Vagina (tissue), 2 donors: ENCODE data around the gene SMARCD3. TPM values are rescaled to one million over a fixed set of nuclear protein-coding genes. Genes with fewer than 3 reads are reported as not detected.

ENCODE experiments used
- DNase-seq, 2 donors: peaks; one replicate each; pipeline ENCODE4 v3.0.0-alpha.2; 2017; ENCODE audit errors: extremely low spot score in 2 of 2
- H3K27ac ChIP-seq: fragments of 200-600 bp; sonication (generic); one replicate; pipeline ENCODE4 v1.5.1; 2019
- H3K27me3 ChIP-seq: fragments of 200-600 bp; sonication (generic); one replicate; pipeline ENCODE4 v1.5.1; 2019
- H3K36me3 ChIP-seq, 2 donors: fragments of 200-600 bp; sonication (generic); one replicate each; pipeline ENCODE4 v1.5.1; 2017 to 2019
- H3K4me1 ChIP-seq: fragments of 200-600 bp; sonication (generic); one replicate; pipeline ENCODE4 v1.5.1; 2019
- H3K4me3 ChIP-seq, 2 donors: fragments of 200-600 bp; sonication (generic); 1 replicate in 1 of 2; 2 replicates in 1 of 2; pipeline ENCODE4 v1.5.1; 2016 to 2019
- H3K9me3 ChIP-seq: fragments of 200-600 bp; sonication (generic); one replicate; pipeline ENCODE4 v1.5.1; 2019
- CTCF ChIP-seq, 3 experiments: fragments of 450-650 bp in 2 of 3; fragments of 200-600 bp in 1 of 3; sonication (generic) in 1 of 3; IDR thresholded peaks; one replicate each; pipeline ENCODE4 v1.5.1; 2017 to 2019; ENCODE audit warnings: antibody characterized with exemption in 3 of 3, mild to moderate bottlenecking in 2 of 3, moderate library complexity in 2 of 3
- POLR2A ChIP-seq, 2 donors: fragments of 450-650 bp; IDR thresholded peaks; one replicate each; pipeline ENCODE4 v1.6.1; 2017; ENCODE audit warnings: antibody characterized with exemption in 2 of 2, mild to moderate bottlenecking in 2 of 2, moderate library complexity in 2 of 2
- POLR2AphosphoS5 ChIP-seq, 2 donors: sonication (generic); formaldehyde crosslinking; IDR thresholded peaks; one replicate each; pipeline ENCODE4 v1.9.0; 2017; ENCODE audit warnings: antibody characterized with exemption in 2 of 2, mild to moderate bottlenecking in 2 of 2, low read depth in 1 of 2; ENCODE audit not compliant: insufficient read depth in 1 of 2
- intact Hi-C: fragments of 100-400 bp; cut with DNase I; formaldehyde crosslinking; loops from one replicate; pipeline ENCODE4 v1.15.1; 2023
- total RNA-seq: library from RNA; depleted of rRNA; stranded (reverse); fragments of >200 nt; gene quantifications from one replicate; pipeline ENCODE4 v1.2.3, GENCODE V29; 2016

Gene SMARCD3
- total RNA-seq, 1 donor from 2014 or later: 39.8 TPM

DNA sequence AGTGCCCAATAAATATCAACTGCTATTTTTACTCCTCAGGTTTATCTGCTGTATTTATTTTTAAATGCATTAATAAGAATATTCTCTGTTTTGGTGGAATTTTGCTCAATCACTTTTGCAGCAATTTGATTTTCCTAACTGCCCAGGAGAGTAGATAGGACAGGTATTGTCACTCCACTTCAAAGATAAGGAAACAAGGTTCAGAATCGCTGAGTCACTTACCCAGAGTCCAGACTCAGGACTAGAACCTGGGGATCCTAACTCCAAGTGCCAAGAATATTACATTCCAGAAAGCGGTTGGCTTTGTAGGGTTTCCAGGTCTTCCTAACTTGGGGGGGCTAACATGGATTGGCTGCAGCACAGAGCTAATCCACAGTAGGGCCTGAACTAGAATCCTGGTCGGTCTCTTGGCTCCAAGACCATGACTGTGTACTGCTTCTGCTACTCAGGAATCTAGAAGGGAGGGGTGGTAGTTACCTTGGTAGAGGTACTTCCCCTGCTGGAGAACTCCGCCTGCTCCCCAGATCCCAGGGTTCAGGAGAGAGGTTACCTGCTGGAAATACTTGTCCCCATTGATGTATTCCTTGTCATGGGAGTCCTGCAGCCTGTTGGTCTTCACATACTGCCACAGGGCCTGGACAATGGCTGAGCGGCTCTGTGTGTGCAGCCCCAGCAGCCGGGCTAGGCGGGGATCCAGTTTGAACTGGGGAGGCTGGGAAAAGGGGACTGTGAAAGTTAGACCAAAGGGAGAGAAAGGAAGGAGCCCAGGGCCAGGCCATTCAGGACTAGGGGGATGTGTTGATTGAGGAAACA lies 7.3 kb downstream of the SMARCD3 start:
- no peak overlapping the region for H3K4me3 ChIP-seq
- TF ChIP-seq POLR2A (IDR thresholded peaks at IDR 0.05): no peak
- TF ChIP-seq CTCF (IDR thresholded peaks at IDR 0.05): no peak
- no peak for TF ChIP-seq POLR2AphosphoS5 (IDR thresholded peaks at IDR 0.05; ENCODE audit: insufficient read depth in 1 of 2, low read depth in 1 of 2)
- H3K27ac ChIP-seq: no peak overlapping the region
- no peaks in the 10 kb centered on the region for H3K9me3 ChIP-seq
- intact Hi-C loops: no loop called here
- no peaks in the 10 kb centered on the region for H3K27me3 ChIP-seq
- H3K36me3 ChIP-seq: peaks cover 0 to 20% of the 10 kb centered on the region in 2 donors
- H3K4me1 ChIP-seq: peaks cover 33% of the 10 kb centered on the region
- no peak for DNase-seq

- no peak for TF ChIP-seq CTCF (IDR thresholded peaks at IDR 0.05)
- TF ChIP-seq POLR2AphosphoS5 (IDR thresholded peaks at IDR 0.05; ENCODE audit: insufficient read depth in 1 of 2, low read depth in 1 of 2): no peak
- no peak for TF ChIP-seq POLR2A (IDR thresholded peaks at IDR 0.05)
- peaks cover 0 to 20% of the 10 kb centered on the region in 2 donors for H3K36me3 ChIP-seq
Observed at GRCh38 chr7:151240536-151240935, 8.0 kb downstream of the SMARCD3 start.

GRCh38 chr7:151239837-151240459 lies 8.5 kb downstream of the SMARCD3 start:
- no peak for TF ChIP-seq POLR2AphosphoS5 (IDR thresholded peaks at IDR 0.05; ENCODE audit: insufficient read depth in 1 of 2, low read depth in 1 of 2)
- no peaks in the 10 kb centered on the region for H3K27me3 ChIP-seq
- no peaks in the 10 kb centered on the region for H3K9me3 ChIP-seq
- H3K4me1 ChIP-seq: peaks cover 21% of the 10 kb centered on the region
- H3K4me3 ChIP-seq: no peak overlapping the region
- intact Hi-C loops: loop anchor here (10.0 kb wide), 1 partner anchor 185 kb away; the partner anchor contains the start of genes CDK5 and SLC4A2
- H3K27ac ChIP-seq: no peak overlapping the region
- H3K36me3 ChIP-seq: peaks cover 0 to 24% of the 10 kb centered on the region in 2 donors
- no peak for DNase-seq

More at GRCh38 chr7:151240536-151240935, 8.0 kb downstream of the SMARCD3 start:
- no peak overlapping the region for H3K27ac ChIP-seq
- intact Hi-C loops: no loop called here
- DNase-seq: no peak
- no peaks in the 10 kb centered on the region for H3K27me3 ChIP-seq
- peaks cover 27% of the 10 kb centered on the region for H3K4me1 ChIP-seq
- no peak overlapping the region for H3K4me3 ChIP-seq
- H3K9me3 ChIP-seq: no peaks in the 10 kb centered on the region

DNA sequence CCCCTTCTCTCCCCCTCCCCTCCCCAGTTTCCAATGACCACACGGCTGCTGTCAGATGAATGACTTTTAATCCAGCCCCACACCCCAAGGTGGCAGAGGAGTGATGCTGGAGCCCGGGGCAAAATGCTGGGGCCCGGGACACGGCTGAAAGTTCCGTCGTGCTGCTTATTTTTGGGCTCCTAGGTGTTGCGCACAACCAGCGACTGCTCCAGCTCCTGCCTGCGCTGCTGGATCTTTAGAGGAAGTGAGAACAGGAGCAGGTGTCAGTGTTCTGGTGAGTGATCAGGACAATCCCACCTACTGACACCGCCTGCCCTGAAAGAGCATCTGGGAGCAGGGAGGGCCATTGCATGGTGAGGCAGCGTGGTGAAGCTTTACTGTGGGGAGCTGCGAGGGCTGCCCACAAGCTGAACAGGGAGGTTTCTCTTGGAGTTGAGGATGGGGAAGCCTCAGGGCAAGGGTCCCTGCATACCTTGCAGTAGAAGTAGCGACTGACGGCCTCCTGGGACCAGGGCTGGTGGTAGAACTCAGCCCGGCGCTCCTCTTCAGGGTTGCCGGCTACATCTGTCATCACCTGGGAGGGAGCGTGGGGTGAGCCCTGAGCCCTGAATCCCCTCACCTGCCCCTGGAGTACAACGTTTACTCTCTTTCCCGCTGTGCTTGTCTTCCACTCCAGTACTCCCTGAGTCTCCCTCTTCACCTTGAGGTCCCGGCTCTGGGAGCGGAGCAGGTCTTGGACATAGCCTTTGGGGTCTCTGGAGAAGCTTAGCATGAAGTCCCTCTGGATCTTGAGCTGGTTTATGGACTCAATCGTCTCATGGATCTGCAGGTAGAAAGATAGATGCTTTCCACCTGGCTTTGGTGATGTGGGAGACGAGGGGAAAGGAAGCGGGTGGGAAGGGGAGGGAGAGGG lies 9.3 kb downstream of the SMARCD3 start:
- Histone ChIP-seq H3K27ac (no peak overlapping the region), H3K4me3 (no peak overlapping the region), H3K4me1 (peaks cover 21% of the 10 kb centered on the region), H3K9me3 (no peaks in the 10 kb centered on the region), H3K27me3 (no peaks in the 10 kb centered on the region), H3K36me3 (peaks cover 0 to 24% of the 10 kb centered on the region in 2 donors)
- intact Hi-C loops: loop anchor here (10.0 kb wide), 1 partner anchor 184 kb away; the partner anchor contains the start of genes CDK5 and SLC4A2
- no peak for TF ChIP-seq POLR2AphosphoS5 (IDR thresholded peaks at IDR 0.05; ENCODE audit: insufficient read depth in 1 of 2, low read depth in 1 of 2)
- TF ChIP-seq POLR2A (IDR thresholded peaks at IDR 0.05): no peak
- no peak for TF ChIP-seq CTCF (IDR thresholded peaks at IDR 0.05)
- no peak for DNase-seq
